Posterior cingulate gyrus (tissue), 11 donors: ENCODE results near the gene C1orf146.
"Not testable (repeated sequence)": the region's sequence is repeated elsewhere in the genome, so short reads cannot be mapped to it uniquely, and the experiment has no call there.

Experiments used
- DNase-seq, 10 donors: peaks; one replicate each; pipeline versions ENCODE4 v3.0.0 to v3.0.0-alpha.2; 2020 to 2021; ENCODE audit warnings: mixed read lengths in 3 of 10
- intact Hi-C: fragments of 100-400 bp; cut with DNase I; formaldehyde crosslinking; loops from one replicate; pipeline ENCODE4 v1.15.1; 2023

C1orf146 gene, protein sequence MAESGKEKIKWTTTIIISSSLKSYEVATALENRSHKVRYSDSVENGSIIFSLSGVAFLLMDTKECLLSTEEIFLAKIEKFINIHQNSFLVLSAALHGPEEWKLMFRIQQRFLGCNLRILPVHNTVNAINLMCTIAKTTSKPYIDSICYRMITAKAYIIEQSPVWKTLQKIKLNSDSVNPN

GRCh38 chr1:92217721-92218120 is at the start of gene C1orf146:
C1orf146 (plus strand) TSS chr1:92217915; CDS start chr1:92231421, 13,506 bp downstream.
- no peak for DNase-seq
- intact Hi-C loops: no loop called here

DNA sequence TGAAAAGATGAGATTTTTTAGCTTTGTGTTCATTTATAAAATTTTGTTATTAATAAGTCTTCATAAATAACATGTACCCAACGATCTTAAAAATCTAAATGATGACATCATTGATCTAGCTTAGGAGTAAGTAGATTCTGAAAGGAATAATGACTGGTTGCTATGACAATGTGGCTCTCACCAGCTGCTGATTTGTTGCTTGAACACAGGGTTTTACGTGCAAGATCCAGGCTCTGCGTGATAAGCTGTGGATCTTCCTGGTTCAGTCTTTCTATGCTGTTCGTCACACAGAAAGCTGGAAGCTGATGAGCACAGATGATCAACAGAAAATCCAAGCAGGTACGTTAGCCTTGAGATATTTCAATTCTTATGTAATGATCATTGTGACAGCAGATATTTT is 49.1 kb upstream of the C1orf146 start:
- peak in 6 of 10 donors; percentile 32 to 85 (median 49) for DNase-seq
- intact Hi-C loops: no loop called here

DNA sequence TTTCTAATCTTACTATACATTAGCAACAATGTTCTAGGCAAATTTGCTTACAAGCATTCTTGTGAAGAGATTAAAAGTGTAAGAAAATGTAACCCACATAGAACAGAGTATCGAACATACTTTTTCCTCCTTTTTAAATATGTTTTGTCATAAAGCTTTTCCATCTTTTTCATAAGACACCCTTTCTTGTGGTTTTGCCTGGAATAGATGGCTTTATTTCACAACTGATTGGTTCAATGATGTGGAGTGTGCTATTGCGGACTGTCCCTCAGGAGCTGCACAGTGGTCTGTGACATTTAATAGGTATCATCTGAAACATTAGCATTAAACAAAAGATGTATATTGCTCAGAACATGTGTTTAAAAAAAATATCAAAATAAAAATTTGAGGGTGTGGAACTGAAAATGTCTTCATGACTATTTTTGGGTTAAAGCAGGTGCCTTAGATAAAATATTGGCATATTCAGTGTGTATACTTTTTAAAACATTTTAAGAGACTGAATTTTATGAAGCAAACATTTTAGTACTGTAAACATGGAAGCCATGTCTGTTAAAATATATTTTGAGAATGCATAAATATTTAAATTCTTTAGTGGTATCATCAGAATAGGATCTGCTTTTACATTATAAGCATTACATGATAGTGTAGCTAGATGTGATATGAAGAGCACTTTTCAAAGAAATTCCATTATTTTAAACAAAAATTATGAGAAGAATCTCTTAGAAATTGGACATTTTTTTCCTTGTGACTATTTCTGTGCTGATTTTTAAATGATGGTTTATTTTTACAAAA is 48.3 kb upstream of the C1orf146 start:
- intact Hi-C loops: no loop called here
- DNase-seq: no peak

DNA sequence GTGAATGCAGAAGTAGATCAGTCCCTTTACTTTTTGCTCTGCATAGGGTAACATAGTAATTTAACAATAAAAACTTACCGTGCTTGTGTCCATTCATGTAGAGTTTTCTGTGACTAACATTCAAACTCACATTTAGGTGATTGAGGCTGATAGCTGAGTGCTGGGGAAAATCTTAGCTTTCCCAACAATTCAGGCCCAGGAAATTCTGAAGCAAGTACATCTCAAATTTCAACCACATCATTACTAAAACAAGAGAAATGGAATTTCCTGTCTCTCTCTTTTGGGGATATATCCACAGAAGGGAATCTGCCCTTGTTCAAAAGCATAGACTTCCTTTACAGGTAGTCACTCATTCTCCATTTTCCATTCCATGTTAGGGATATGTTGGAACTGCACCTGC is 33.1 kb upstream of the C1orf146 start:
- no peak for DNase-seq
- intact Hi-C loops: no loop called here

DNA sequence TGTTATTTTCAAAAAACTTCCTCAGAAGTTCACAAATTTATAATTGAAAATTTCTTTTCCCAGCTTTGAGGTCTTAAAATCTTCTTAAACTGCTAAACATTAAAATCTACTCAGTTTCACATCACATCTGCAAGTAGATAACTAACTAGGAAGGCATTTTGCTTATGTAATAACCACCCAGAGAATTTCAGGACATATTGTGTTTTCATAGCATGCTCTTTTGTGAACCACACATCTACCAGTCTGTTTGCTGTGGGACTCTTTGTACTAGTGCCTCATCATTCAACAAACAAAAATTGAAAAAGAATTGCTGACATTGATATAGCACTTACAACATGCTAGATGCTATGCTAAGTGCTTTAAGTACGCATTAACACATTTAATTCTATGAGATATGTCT is 31.6 kb upstream of the C1orf146 start:
- no peak for DNase-seq

DNA sequence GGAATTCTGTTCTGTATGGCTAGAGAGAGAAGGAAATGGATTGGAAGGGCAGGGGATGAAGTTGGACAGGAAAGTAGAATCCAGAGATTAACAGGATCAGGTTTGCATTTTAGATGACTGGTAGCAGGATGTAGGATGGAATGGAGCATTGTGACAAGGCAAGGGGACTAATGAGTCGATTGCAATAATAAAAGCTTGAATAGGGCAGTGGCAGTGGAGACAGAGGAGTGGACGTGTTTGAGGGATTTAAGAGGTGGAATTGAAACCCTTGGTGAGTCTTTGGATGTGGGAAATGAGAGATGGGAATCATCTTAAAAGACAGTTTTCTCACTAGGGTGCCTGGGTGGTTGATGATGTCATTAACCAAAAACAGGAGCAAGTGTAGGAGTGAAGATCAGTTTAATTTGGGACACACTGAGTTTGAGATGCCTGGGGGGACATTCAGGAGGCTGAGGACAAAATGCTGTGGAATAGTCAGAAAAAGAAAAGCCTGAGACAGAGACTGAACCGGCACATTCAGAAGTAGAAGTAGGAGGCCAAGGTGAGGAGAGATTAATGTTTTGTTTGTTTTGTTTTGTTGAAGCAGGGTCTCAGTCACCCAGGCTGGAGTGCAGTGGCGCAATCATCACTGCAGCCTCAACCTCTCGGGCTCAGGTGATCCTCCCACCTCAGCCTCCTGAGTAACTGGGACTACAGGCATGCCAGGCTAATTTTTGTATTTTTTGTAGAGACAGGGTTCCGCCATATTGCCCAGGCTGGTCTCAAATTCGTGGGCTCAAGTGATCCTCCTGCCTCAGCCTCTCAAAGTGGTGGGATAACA is 29.1 kb upstream of the C1orf146 start:
- intact Hi-C loops: no loop called here
- DNase-seq: no peak

More for the DNA sequence above, 31.6 kb upstream of the C1orf146 start:
- intact Hi-C loops: no loop called here

GRCh38 chr1:92191726-92192125 is 26.0 kb upstream of the C1orf146 start:
- intact Hi-C loops: no loop called here
- no peak for DNase-seq

GRCh38 chr1:92192246-92192645 is 25.5 kb upstream of the C1orf146 start:
- intact Hi-C loops: no loop called here

DNA sequence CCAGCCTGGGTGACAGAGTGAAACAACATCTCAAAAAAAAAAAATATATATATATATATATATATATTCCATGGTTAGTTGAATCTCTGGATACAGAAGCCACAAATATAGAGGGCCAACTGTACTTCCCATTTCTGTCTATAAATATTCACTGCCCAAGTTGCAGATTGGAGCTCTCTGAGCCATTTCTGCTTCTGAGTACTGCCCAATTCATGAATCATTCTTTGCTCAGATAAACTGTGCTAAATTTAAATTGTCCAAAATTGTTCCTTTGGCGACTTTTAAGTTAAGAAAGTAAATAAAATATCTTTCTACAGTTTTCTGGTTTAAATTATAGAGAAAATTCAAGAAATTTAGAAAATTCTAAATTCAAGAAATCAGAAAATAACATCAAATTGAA is 23.2 kb upstream of the C1orf146 start:
- intact Hi-C loops: no loop called here
- DNase-seq: no peak

More at GRCh38 chr1:92192246-92192645, 25.5 kb upstream of the C1orf146 start:
- no peak for DNase-seq

DNA sequence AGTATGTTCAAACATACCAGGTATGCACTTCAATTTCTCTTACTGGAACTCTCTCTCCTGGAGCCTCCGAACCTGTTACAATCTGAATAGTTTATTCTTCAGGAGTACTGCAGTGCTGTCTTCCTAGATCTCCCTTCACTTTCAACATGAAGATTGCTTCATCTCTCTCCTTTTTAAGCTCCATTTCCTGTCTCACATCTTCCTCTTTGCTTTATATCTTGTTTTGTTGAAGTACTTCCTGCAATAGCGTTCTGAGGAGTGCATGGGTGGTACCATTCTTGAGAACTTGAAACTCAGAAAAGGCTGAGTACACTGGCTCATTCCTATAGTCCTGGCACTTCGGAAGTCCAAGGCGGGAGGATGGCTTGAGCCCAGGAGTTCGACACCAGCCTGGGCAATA is 15.7 kb upstream of the C1orf146 start:
- intact Hi-C loops: no loop called here
- DNase-seq: no peak

GRCh38 chr1:92203105-92203504 is 14.6 kb upstream of the C1orf146 start:
- intact Hi-C loops: no loop called here

GRCh38 chr1:92210701-92211100 is 7.0 kb upstream of the C1orf146 start:
- intact Hi-C loops: no loop called here

More at GRCh38 chr1:92203105-92203504, 14.6 kb upstream of the C1orf146 start:
- no peak for DNase-seq

DNA sequence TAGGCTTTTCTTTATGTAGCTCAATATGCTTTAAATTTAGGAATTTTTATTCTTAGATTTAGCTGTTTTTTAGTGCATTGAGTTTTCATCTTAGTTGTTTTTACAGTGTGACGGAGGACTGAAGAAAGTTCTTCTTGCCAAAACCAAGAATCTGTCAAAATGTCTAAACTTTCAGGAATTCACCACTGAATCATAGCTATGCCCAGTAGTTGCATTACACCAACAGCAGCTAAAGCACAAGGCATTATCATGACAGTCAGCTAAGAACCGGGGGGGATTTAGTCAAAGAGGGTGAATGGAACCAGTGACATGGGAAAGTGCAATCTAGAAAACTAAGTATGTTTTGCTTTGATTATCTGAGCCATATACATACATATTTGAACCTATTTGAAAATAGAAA is 6.5 kb upstream of the C1orf146 start:
- intact Hi-C loops: no loop called here
- DNase-seq: no peak

More at GRCh38 chr1:92210701-92211100, 7.0 kb upstream of the C1orf146 start:
- no peak for DNase-seq

DNA sequence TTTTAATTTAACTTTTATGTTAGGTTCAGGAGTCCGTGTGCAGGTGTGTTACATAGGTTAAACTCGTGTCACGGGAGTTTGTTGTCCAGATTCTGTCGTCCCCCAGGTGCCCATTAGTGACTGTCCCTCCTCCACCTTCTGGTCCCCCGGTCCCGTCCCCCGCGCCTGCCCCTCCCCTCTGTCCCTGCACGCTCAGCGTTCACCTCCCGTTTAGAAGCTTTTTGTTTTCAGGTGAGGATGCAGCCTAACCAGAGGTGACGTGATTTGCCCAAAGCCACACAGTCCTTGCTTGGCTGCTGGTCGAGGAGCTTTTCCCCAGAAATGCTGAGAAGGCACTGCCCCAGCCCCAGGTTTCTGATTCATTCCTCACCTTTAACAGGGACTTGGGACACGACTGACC is 844 bp downstream of the C1orf146 start:
- no peak for DNase-seq

DNA sequence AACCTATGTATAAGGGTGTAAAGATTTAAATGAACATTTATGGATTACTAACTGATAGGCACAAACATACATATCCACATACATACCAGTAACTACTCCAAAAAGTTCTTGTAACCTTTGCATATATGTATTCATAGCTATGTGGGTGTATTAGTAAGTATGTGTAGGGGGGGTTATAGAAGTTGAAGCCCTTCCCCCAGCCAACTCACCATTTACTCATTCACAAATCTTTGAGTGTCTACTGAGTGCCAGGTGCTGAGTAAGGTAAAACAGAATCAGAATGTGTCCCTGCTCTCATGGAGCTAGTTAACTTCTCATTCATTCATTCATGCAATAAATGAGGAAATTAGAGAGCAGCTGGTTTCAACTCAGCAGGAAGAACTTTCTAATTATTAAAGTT is 1.3 kb downstream of the C1orf146 start:
- intact Hi-C loops: no loop called here
- no peak for DNase-seq

More for the DNA sequence above, 844 bp downstream of the C1orf146 start:
- intact Hi-C loops: no loop called here

GRCh38 chr1:92228401-92228800 is 10.7 kb downstream of the C1orf146 start:
- intact Hi-C loops: no loop called here
- no peak for DNase-seq

DNA sequence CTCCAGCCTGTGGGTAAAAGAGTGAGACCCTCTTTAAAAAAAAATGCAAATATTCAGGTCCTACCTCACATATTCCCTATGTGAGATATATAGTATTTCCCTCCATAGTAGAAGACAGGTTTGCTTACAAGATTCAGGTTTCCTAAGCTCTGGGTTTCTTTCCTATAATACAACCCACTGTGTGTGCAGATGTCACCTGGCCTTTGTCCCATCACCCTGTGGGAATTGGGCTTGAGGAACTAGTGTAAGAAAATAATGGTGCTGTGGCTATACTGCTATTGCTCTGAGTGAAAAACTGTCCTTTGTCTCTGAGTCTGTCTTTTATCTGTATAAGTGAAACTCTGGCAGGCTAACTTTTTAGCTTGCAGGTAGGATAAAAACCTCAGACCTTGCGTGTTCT is 13.0 kb downstream of the C1orf146 start:
- intact Hi-C loops: no loop called here
- DNase-seq: no peak

GRCh38 chr1:92240034-92240433 is 22.3 kb downstream of the C1orf146 start:
- intact Hi-C loops: no loop called here
- no peak for DNase-seq

GRCh38 chr1:92244376-92244775 is 26.7 kb downstream of the C1orf146 start:
- no peak for DNase-seq
- intact Hi-C loops: no loop called here

GRCh38 chr1:92254714-92255113 is 37.0 kb downstream of the C1orf146 start:
- DNase-seq, intact Hi-C loops: not testable (repeated sequence)

DNA sequence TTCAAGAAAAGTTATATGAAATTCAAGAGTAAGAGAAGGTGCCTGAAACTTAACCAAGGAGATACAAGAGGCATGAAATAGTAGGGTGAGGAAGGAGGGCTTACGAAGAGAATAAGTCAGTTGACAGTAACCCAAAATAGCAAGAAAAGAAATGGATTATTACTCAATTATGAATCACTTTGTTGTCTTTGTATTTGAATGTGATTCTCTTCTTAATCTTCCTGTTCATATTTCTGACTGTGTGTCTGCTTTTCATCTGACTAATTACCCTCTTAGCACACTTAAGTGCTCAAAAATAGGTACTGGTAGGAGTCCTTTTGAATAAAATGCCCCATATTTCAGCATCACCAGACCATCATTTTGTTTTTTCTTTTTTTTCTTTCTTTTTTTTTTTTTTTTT is 41.6 kb downstream of the C1orf146 start:
- intact Hi-C loops: no loop called here
- no peak for DNase-seq
